Testis (tissue), 2 donors: ENCODE measurements around the gene SLC4A2.

Experiments
- CTCF ChIP-seq, 3 experiments: fragments of 450-650 bp in 2 of 3; fragments of 200-600 bp in 1 of 3; sonication (generic) in 1 of 3; IDR thresholded peaks; one replicate each; pipeline ENCODE4 v1.5.1; 2016 to 2019; ENCODE audit warnings: antibody characterized with exemption in 3 of 3, mild to moderate bottlenecking in 2 of 3, moderate library complexity in 1 of 3
- POLR2A ChIP-seq: fragments of 450-650 bp; IDR thresholded peaks from one replicate; pipeline ENCODE4 v1.6.1; 2017; ENCODE audit warnings: antibody characterized with exemption, mild to moderate bottlenecking, moderate library complexity

DNA sequence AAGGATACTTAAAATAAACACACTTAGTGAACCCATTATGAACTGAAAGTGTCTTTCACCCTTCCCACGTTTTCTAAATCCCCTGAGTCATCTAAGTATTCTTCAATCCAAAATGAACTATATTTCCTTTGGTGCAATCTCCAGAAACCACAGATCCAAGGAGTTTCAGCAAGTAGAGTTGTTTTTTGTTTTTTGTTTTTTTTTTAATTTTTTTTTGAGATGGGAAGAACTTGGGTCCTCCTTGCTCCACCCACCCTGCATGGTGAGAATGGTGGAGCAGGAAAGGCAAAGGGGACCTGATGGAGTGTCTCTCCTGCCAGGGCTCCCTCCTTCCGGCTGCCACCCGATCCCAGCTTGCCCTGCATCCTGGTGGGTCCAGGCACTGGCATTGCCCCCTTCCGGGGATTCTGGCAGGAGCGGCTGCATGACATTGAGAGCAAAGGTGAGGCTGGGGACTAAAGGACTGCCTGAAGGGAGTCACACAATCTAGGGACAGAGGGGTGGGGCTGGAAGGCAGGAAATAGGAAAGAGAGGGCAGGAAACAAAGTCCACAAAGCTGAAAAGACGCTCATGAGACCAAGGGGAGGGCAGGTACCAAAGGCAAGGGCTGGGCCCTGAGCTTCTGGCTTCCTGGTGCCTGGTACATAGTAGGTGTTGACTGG, 47.2 kb upstream of the SLC4A2 start:
- TF ChIP-seq CTCF (IDR thresholded peaks at IDR 0.05) = no peak
- TF ChIP-seq POLR2A = no peak
